Esophagus squamous epithelium (tissue), 5 donors: ENCODE results near the gene TP53AIP1. TPM values are rescaled to one million over a fixed set of nuclear protein-coding genes. Genes with fewer than 3 reads are reported as not detected.

Experiments
- DNase-seq: peaks from one replicate; lab custom pipeline; 2025; lab: John Stamatoyannopoulos, UW
- H3K27ac ChIP-seq, 4 donors: fragments of 200-600 bp; sonication (generic); one replicate each; pipeline ENCODE4 v1.5.1; 2016 to 2019; ENCODE audit warnings: mild to moderate bottlenecking in 1 of 4
- H3K27me3 ChIP-seq, 4 donors: fragments of 200-600 bp; sonication (generic); 1 replicate in 3 of 4; 2 replicates in 1 of 4; pipeline versions ENCODE4 v1.5.1 to v1.6.0; 2017 to 2021; ENCODE audit warnings: antibody characterized with exemption in 1 of 4
- H3K36me3 ChIP-seq, 3 donors: fragments of 200-600 bp; sonication (generic); one replicate each; pipeline ENCODE4 v1.5.1; 2016 to 2019
- H3K4me1 ChIP-seq, 3 donors: fragments of 200-600 bp; sonication (generic); one replicate each; pipeline ENCODE4 v1.5.1; 2017 to 2019
- H3K4me3 ChIP-seq, 4 donors: fragments of 200-600 bp; sonication (generic); 1 replicate in 3 of 4; 2 replicates in 1 of 4; pipeline ENCODE4 v1.5.1; 2016 to 2019; ENCODE audit warnings: mild to moderate bottlenecking in 2 of 4, moderate library complexity in 1 of 4
- H3K9me3 ChIP-seq, 3 donors: fragments of 200-600 bp; sonication (generic); one replicate each; pipeline ENCODE4 v1.5.1; 2016 to 2019
- CTCF ChIP-seq, 6 experiments: fragments of 450-650 bp in 4 of 6; fragments of 200-600 bp in 2 of 6; sonication (generic) in 2 of 6; IDR thresholded peaks; one replicate each; pipeline ENCODE4 v1.5.1; 2016 to 2019; ENCODE audit warnings: antibody characterized with exemption in 6 of 6, mild to moderate bottlenecking in 4 of 6, moderate library complexity in 4 of 6
- POLR2A ChIP-seq, 4 donors: fragments of 450-650 bp; IDR thresholded peaks; one replicate each; pipeline ENCODE4 v1.6.1; 2017; ENCODE audit warnings: antibody characterized with exemption in 4 of 4, mild to moderate bottlenecking in 4 of 4, moderate library complexity in 3 of 4
- WGBS, 2 donors: methylation state at CpG; one replicate each; pipeline ENCODE4 v1.1.5; 2018; 5-methylcytosine and 5-hydroxymethylcytosine counted together
- intact Hi-C: fragments of 100-400 bp; cut with DNase I; formaldehyde crosslinking; loops from one replicate; pipeline ENCODE4 v1.15.0; 2022
- total RNA-seq, 4 donors: library from RNA; depleted of rRNA; stranded (reverse); fragments of >200 nt; gene quantifications; one replicate each; pipeline ENCODE4 v1.1.0, GENCODE V29; 2016
- donor health status: DM: yes; HTN: yes; CAD: no.

The TP53AIP1 gene
- total RNA-seq, 4 donors from 2014 or later = 11.0 to 16.7 (median 13.9) TPM

- WGBS, 2 donors = 36 to 40% methylated on average over 2 of the region's 2 CpGs
- TF ChIP-seq POLR2A (IDR thresholded peaks at IDR 0.05) = no peak
- no peak for TF ChIP-seq CTCF (IDR thresholded peaks at IDR 0.05)
- Histone ChIP-seq H3K36me3 (no peaks in the 10 kb centered on the region), H3K27ac (no peak overlapping the region), H3K27me3 (peaks cover 0 to 10% (median 0%) of the 10 kb centered on the region in 4 donors), H3K4me3 (no peak overlapping the region), H3K9me3 (no peaks in the 10 kb centered on the region), H3K4me1 (peaks cover 3 to 51% (median 4%) of the 10 kb centered on the region in 3 donors)
- DNase-seq = no peak
- intact Hi-C loops = no loop called here
Observed at GRCh38 chr11:128896356-128896755, 46.3 kb downstream of the TP53AIP1 start.

GRCh38 chr11:128895526-128895925 is 47.1 kb downstream of the TP53AIP1 start:
- Histone ChIP-seq H3K4me1 (peaks cover 9 to 51% (median 10%) of the 10 kb centered on the region in 3 donors), H3K27ac (no peak overlapping the region), H3K9me3 (no peaks in the 10 kb centered on the region), H3K27me3 (peaks cover 0 to 17% (median 0%) of the 10 kb centered on the region in 4 donors), H3K36me3 (no peaks in the 10 kb centered on the region), H3K4me3 (no peak overlapping the region)
- intact Hi-C loops = no loop called here
- TF ChIP-seq POLR2A (IDR thresholded peaks at IDR 0.05) (no peak), CTCF (IDR thresholded peaks at IDR 0.05) (no peak)
- DNase-seq = no peak
- WGBS, 2 donors = 72 to 88% methylated on average over 5 to 8 of the region's 9 CpGs

GRCh38 chr11:128894685-128895084 is 48.0 kb downstream of the TP53AIP1 start:
- Histone ChIP-seq H3K4me3 (no peak overlapping the region), H3K27ac (no peak overlapping the region), H3K36me3 (no peaks in the 10 kb centered on the region), H3K4me1 (peaks cover 14 to 55% (median 18%) of the 10 kb centered on the region in 3 donors), H3K27me3 (peaks cover 0 to 25% (median 0%) of the 10 kb centered on the region in 4 donors), H3K9me3 (no peaks in the 10 kb centered on the region)
- no peak for DNase-seq
- TF ChIP-seq CTCF (IDR thresholded peaks at IDR 0.05) (no peak), POLR2A (IDR thresholded peaks at IDR 0.05) (no peak)
- intact Hi-C loops = no loop called here
- WGBS, 2 donors = 70 to 100% methylated on average over 4 to 6 of the region's 6 CpGs

- H3K9me3 ChIP-seq = no peaks in the 10 kb centered on the region
- intact Hi-C loops = no loop called here
- no peak overlapping the region for H3K4me3 ChIP-seq
- DNase-seq = no peak
- no peaks in the 10 kb centered on the region for H3K36me3 ChIP-seq
- peaks cover 0 to 29% (median 0%) of the 10 kb centered on the region in 4 donors for H3K27me3 ChIP-seq
- 88 to 89% methylated on average over 3 of the region's 3 CpGs for WGBS, 2 donors
- H3K27ac ChIP-seq = no peak overlapping the region
- no peak for TF ChIP-seq CTCF (IDR thresholded peaks at IDR 0.05)
- peaks cover 14 to 59% (median 18%) of the 10 kb centered on the region in 3 donors for H3K4me1 ChIP-seq
Observed at GRCh38 chr11:128894286-128894681, 48.4 kb downstream of the TP53AIP1 start.

GRCh38 chr11:128893578-128894285 is 48.9 kb downstream of the TP53AIP1 start:
- Histone ChIP-seq H3K27me3 (peaks cover 0 to 31% (median 0%) of the 10 kb centered on the region in 4 donors), H3K27ac (no peak overlapping the region), H3K4me1 (peaks cover 14 to 58% (median 18%) of the 10 kb centered on the region in 3 donors), H3K9me3 (no peaks in the 10 kb centered on the region), H3K36me3 (no peaks in the 10 kb centered on the region), H3K4me3 (no peak overlapping the region)
- 47 to 52% methylated on average over 7 to 8 of the region's 9 CpGs for WGBS, 2 donors
- no peak for TF ChIP-seq CTCF (IDR thresholded peaks at IDR 0.05)
- no peak for TF ChIP-seq POLR2A (IDR thresholded peaks at IDR 0.05)
- intact Hi-C loops = no loop called here
- no peak for DNase-seq
